ENCODE measurements around the gene CXCR3.

CXCR3 gene

GRCh38 chrX:71638409-71638808 lies 20.1 kb upstream of the CXCR3 start:
- H3K27me3 Mint-ChIP-seq (ENCODE audit: low read depth, poor library complexity), result peaks cover 6% of the 10 kb centered on the region
- no peak for TF ChIP-seq CTCF (IDR thresholded peaks at IDR 0.05)
- no peak overlapping the region for H3K4me3 Mint-ChIP-seq
- H3K27ac Mint-ChIP-seq, result no peak overlapping the region
- DNase-seq, result no peak
- peaks cover 34% of the 10 kb centered on the region for H3K9me3 Mint-ChIP-seq
- no peaks in the 10 kb centered on the region for H3K36me3 Mint-ChIP-seq (ENCODE audit: low read depth)
- no peaks in the 10 kb centered on the region for H3K4me1 Mint-ChIP-seq

- Mint-ChIP-seq H3K9me3 (peaks cover 34% of the 10 kb centered on the region), H3K4me3 (no peak overlapping the region), H3K27ac (no peak overlapping the region), H3K36me3 (ENCODE audit: low read depth) (no peaks in the 10 kb centered on the region), H3K4me1 (no peaks in the 10 kb centered on the region), H3K27me3 (ENCODE audit: low read depth, poor library complexity) (peaks cover 6% of the 10 kb centered on the region)
- no peak for DNase-seq
- no peak for TF ChIP-seq CTCF (IDR thresholded peaks at IDR 0.05)
Measured at GRCh38 chrX:71637848-71638247, 19.5 kb upstream of the CXCR3 start.

GRCh38 chrX:71637253-71637618 lies 18.9 kb upstream of the CXCR3 start:
- no peak for TF ChIP-seq CTCF (IDR thresholded peaks at IDR 0.05)
- Mint-ChIP-seq H3K9me3 (peaks cover 34% of the 10 kb centered on the region), H3K27me3 (ENCODE audit: low read depth, poor library complexity) (peaks cover 6% of the 10 kb centered on the region), H3K36me3 (ENCODE audit: low read depth) (no peaks in the 10 kb centered on the region), H3K27ac (no peak overlapping the region), H3K4me3 (no peak overlapping the region), H3K4me1 (no peaks in the 10 kb centered on the region)
- no peak for DNase-seq

DNA sequence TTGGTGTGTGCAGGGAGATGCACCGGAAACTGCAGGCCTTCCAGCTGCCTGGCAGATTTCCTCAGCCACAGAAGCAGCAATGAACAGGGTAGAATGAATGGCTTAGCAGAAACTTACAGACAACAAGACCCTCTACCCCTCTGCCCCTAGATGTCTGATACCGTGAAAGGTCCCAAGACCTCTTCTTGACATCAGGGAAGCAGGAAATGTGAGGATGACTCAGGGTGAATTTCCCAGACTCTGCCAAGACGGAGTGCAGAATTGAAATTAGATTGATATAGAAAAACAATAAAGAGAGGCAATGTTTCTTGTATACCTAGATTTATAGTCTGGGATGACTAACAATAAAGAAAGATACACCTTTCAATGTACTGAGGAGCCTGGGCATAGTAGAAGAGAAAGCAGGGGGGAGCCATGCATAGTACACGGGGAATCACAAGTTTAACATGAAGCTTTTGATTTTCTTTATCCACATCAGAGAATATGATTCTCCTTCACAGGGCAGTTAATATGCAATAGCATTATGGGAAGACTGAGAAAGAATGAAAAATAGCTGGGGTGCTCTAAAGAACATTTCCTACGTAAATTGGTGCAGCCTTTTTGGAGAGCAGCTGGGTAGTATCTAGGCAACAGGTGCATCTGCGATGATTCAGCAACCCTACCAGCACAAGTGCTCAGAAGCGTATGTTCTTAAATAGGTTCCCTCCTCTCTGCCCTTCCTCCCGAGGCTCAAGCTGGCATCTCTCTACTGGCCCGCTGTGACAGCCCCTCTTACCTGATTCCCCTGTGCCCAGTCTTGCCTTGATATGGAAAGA lies 18.3 kb upstream of the CXCR3 start:
- TF ChIP-seq CTCF (IDR thresholded peaks at IDR 0.05), result no peak
- no peak overlapping the region for H3K27ac Mint-ChIP-seq
- no peaks in the 10 kb centered on the region for H3K4me1 Mint-ChIP-seq
- peaks cover 3% of the 10 kb centered on the region for H3K27me3 Mint-ChIP-seq (ENCODE audit: low read depth, poor library complexity)
- H3K4me3 Mint-ChIP-seq, result no peak overlapping the region
- no peaks in the 10 kb centered on the region for H3K36me3 Mint-ChIP-seq (ENCODE audit: low read depth)
- H3K9me3 Mint-ChIP-seq, result peaks cover 36% of the 10 kb centered on the region
- DNase-seq, result no peak

- no peak overlapping the region for H3K4me3 Mint-ChIP-seq
- H3K4me1 Mint-ChIP-seq, result no peaks in the 10 kb centered on the region
- H3K27ac Mint-ChIP-seq, result no peak overlapping the region
- H3K36me3 Mint-ChIP-seq (ENCODE audit: low read depth), result no peaks in the 10 kb centered on the region
- no peak for TF ChIP-seq CTCF (IDR thresholded peaks at IDR 0.05)
- H3K9me3 Mint-ChIP-seq, result peaks cover 37% of the 10 kb centered on the region
- DNase-seq, result no peak
- H3K27me3 Mint-ChIP-seq (ENCODE audit: low read depth, poor library complexity), result peaks cover 3% of the 10 kb centered on the region
Measured at GRCh38 chrX:71634366-71634765, 16.1 kb upstream of the CXCR3 start.

Data from nephron progenitor cell (in vitro differentiated cells).